AG10803 (cell line): ENCODE data around the gene SLC4A9.

Experiments
- DNase-seq: peaks from one replicate; pipeline ENCODE4 v3.0.0; 2010; ENCODE audit warnings: low read depth
- H3K4me3 ChIP-seq: 2 replicates; pipeline ENCODE4 v1.5.1; 2011; ENCODE audit warnings: mild to moderate bottlenecking, low read length, control low read depth
- TF ChIP-seq, protein P1 (sequence below): conservative IDR thresholded peaks from 2 replicates; pipeline ENCODE4 v1.5.1; 2011; ENCODE audit warnings: mild to moderate bottlenecking, low read length, control low read depth, inconsistent platforms

SLC4A9 gene

DNA sequence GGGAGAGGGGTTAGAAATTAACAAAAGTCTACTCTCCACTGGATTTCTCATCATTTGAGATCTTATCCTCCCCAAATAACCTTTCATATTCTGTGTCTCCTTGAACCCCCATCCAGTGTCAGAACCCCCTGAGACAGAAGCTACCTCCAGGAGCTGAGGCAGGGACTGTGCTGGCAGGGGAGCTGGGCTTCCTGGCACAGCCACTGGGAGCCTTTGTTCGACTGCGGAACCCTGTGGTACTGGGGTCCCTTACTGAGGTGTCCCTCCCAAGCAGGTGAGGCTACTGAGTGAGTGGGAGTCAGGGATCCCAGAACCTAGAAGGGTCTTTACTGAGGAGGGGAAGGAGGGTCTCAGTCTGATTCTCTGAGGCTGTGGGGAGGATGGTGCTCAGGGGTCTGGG, 1.9 kb downstream of the SLC4A9 start:
- H3K4me3 ChIP-seq = no peak overlapping the region
- TF ChIP-seq, protein P1, sequence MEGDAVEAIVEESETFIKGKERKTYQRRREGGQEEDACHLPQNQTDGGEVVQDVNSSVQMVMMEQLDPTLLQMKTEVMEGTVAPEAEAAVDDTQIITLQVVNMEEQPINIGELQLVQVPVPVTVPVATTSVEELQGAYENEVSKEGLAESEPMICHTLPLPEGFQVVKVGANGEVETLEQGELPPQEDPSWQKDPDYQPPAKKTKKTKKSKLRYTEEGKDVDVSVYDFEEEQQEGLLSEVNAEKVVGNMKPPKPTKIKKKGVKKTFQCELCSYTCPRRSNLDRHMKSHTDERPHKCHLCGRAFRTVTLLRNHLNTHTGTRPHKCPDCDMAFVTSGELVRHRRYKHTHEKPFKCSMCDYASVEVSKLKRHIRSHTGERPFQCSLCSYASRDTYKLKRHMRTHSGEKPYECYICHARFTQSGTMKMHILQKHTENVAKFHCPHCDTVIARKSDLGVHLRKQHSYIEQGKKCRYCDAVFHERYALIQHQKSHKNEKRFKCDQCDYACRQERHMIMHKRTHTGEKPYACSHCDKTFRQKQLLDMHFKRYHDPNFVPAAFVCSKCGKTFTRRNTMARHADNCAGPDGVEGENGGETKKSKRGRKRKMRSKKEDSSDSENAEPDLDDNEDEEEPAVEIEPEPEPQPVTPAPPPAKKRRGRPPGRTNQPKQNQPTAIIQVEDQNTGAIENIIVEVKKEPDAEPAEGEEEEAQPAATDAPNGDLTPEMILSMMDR = no peak
- DNase-seq = no peak

DNA sequence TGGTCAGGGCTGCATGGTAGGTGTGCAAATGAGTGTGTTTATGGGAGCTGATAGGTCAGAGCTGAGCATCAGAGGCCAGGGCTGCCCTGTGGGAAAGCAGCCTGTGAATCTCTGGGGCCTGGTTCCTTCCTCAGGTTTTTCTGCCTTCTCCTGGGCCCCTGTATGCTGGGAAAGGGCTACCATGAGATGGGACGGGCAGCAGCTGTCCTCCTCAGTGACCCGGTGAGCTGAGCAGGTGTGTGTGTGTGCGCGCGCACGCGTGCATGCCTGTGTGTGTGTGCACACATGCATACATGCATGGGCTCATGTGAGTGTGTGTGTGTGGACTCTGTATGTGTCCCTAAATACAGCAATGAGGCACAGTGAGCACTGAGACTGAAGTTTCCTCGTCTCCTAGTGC, 2.3 kb downstream of the SLC4A9 start:
- no peak for DNase-seq
- TF ChIP-seq, protein P1 = no peak
- no peak overlapping the region for H3K4me3 ChIP-seq

DNA sequence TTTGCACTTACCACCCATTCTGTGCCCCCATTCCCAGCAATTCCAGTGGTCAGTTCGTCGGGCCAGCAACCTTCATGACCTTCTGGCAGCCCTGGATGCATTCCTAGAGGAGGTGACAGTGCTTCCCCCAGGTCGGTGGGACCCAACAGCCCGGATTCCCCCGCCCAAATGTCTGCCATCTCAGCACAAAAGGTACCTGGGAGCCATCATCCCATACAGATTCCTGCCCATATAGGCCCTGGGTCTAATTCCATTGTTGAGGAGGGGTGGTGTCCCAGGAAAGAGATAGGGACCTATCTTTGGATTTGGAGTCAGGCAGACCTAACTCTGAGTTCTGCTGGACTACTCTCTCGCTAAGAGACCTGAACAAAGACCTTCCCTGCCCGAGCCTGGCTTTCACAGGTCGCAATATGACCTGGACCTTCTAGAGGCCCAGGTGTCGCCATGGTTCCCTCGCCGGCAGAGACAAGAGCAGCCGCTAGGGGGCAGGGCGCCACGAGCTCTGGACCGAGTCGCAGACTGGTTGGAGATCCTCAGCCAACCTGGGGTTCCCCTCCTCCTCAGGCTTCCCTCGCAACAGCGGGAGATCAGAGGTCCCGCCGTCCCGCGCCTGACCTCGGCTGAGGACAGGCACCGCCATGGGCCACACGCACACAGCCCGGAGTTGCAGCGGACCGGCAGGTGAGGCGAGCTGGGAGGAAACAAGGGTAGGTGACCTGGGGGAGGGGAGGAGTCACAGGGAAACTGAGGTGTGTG, 3.1 kb downstream of the SLC4A9 start:
- peak overlapping the region; percentile 47 for H3K4me3 ChIP-seq
- TF ChIP-seq, protein P1 = peak; percentile 81
- peak; percentile 43 for DNase-seq

DNA sequence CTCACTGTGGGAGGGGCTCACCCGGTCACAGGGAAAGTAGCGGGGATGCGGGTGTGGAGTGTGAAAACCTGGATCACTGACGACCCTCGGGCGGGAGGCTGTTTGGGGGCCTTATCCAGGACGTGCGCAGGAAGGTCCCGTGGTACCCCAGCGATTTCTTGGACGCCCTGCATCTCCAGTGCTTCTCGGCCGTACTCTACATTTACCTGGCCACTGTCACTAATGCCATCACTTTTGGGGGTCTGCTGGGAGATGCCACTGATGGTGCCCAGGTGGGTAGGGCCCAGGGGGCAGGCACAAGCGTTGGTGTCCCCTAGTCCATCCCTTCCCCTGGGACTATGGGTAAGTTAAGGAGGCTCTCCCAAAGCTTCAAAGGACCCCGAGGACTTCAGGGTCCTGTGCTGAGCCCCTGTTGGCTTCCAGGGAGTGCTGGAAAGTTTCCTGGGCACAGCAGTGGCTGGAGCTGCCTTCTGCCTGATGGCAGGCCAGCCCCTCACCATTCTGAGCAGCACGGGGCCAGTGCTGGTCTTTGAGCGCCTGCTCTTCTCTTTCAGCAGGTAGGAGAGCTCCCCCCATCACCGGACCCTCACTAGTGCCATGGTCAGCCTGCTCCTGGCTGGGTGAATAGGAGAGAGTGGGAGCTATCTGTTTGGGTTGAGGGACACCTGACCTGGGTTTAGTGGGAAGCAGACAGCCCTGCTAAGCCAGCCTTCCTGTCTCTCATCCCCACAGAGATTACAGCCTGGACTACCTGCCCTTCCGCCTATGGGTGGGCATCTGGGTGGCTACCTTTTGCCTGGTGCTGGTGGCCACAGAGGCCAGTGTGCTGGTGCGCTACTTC, 3.9 kb downstream of the SLC4A9 start:
- DNase-seq = no peak
- no peak overlapping the region; the same call in 1 of the 2 replicates for H3K4me3 ChIP-seq
- TF ChIP-seq, protein P1 = no peak

DNA sequence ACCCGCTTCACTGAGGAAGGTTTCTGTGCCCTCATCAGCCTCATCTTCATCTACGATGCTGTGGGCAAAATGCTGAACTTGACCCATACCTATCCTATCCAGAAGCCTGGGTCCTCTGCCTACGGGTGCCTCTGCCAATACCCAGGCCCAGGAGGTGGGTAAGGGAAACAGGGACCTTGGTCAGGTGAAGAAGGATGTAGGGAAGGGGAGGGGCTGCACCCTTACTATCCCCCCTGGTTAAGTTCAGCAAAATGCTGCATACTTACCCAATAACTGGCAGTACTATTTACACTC, 4.4 kb downstream of the SLC4A9 start:
- H3K4me3 ChIP-seq = no peak overlapping the region
- no peak for DNase-seq
- TF ChIP-seq, protein P1 = no peak

DNA sequence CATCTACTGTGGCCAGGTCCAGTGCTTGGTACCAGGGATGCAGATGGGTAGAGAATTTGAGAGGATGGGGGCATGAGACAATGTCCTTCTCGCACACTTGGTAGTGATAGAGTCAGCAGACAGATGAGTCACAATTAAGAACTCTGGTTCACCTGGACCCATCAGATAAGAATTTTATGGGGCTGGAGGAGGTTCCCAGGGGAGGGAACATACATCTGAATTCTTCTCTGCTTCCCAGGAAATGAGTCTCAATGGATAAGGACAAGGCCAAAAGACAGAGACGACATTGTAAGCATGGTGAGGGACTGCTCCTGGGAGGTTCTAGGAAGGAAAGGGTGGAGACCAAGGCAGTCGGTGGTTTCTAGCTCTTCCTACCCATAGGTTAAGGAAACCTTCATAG, 5.3 kb downstream of the SLC4A9 start:
- no peak overlapping the region for H3K4me3 ChIP-seq
- TF ChIP-seq, protein P1 = no peak
- DNase-seq = no peak

DNA sequence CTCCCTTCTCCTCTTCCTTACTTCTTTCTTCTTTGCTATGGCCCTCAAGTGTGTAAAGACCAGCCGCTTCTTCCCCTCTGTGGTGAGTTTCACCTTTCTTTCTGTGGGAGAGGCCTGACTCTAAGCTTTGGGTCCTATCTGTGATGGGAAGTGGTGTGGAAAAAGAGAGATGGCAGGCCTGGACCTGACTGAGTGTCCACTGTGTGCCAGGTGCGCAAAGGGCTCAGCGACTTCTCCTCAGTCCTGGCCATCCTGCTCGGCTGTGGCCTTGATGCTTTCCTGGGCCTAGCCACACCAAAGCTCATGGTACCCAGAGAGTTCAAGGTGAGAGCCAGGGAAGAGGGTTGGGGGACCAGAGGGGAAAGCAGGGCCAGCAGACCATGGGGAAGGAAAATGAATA, 5.9 kb downstream of the SLC4A9 start:
- TF ChIP-seq, protein P1 = no peak
- DNase-seq = no peak
- H3K4me3 ChIP-seq = no peak overlapping the region
